Smooth muscle cell of the brain vasculature (primary cell): ENCODE results near the gene IER3.

ENCODE experiments used
- DNase-seq: peaks from one replicate; pipeline ENCODE4 v3.0.0-alpha.2; 2012; ENCODE audit warnings: low read depth, low spot score

Gene IER3

DNA sequence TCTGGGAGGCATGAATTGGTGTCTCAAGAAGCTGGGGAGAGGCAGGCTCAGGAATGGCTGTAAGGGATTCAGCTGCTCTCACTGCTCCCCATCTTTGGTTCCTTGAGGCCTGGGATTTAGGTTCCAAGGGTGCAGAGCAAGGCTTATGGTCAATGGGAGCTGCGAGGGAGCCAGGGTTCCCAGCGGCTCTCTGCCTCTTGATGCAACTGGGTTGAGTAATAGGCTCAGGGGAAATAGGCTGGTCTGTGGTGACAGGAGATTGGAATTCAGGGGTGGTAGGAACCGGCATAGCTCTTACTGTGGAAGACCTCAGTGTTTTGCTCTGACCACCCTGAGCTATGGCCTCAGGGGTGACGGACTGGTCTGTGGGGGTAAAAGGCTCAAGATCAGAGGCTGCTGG is 40.5 kb downstream of the IER3 start:
- no peak for DNase-seq

DNA sequence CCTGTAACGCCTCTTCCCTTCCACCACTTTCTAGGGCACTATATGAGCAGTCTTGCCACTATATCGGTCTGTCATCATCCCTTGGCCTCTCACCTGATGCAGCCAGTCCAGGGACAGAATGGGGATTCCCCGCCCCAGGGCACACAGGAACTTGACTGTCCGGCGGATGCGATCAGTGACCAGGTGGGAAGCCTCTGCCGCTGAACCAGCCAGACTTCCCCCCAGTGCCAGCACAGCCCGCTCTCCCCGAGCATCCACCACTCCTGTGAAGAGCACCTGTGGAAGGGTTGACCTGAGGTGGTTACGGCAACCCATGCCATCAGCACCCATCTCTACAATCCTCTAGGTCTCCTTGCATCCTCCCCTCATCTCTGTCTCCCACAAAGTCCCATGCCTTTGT is 41.3 kb downstream of the IER3 start:
- DNase-seq = no peak

DNA sequence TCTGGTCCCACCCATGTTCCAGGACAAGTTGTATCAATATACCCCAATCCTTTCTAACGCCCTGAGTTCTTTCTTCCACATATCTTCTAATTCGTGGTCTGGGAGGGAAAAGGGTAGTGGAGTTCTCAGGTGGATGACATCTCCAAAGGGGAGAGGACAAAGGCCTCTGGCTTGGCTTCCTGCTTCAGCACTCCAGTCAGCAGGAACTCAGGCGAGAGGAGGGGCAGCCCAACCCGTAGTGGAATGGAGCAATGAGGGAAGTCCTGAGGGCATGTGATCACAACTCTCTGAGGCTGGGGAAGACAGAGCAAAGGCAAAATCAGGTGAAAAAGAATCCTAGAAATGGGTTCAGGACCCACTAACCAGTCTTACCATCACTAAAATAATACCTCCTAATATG is 44.0 kb downstream of the IER3 start:
- DNase-seq = no peak

DNA sequence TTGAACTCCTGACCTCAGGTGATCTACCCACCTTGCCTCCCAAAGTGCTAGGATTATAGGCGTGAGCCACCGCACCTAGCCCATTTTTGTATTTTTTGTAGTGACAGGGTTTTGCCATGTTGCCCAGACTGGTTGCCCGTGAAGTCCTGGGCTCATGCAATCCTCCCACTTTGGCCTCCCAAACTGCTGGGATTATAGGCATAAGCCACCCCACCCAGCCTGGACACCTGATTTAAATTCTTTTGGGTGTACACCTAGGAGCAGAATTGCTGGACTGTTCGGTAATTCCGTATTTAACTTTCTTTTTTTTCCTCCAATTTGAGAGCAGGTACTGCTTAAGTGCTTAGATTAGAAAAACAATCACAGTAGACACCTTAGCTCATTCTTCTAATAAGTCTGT is 47.9 kb downstream of the IER3 start:
- DNase-seq = no peak
